ENCODE measurements around the gene SPARCL1. TPM values are rescaled to one million over a fixed set of nuclear protein-coding genes. Genes with fewer than 3 reads are reported as not detected.

SPARCL1 gene
- total and polyA plus RNA-seq, 10 of the 15 experiments (the other 5 are each of a cell fraction or from before 2014, with no cell fraction given) = 0.10 to 1.1 TPM; not detected in 8

DNA sequence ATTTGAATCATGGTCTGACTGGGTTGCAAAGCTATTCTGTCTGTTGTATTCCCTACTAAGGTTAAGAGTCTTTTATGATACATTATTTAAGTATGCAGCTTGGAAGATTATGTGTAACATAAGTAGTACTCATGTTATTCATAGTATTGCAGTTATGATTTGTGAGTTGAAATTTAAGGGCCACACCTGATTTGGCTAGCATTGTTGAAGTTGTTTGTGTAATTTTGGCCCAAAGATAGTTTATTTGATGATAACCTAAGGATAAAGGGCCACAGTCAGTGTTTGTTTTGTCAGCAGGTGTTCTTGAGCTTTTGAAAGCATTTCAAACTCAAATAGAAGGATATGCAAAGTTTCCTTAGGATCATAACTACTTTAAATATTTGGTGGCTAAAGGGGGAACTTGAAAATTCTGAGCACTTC is 67.9 kb downstream of the SPARCL1 start:
- Histone ChIP-seq H3K9ac (ENCODE audit: control insufficient read depth, insufficient read depth, low read length) (no peak overlapping the region), H3K27me3 (replicated peaks in 1 of 2; ENCODE audit: control insufficient read depth in 2 of 2, insufficient read depth in 2 of 2, low read length in 1 of 2) (no peaks in the 10 kb centered on the region), H3K4me2 (ENCODE audit: control insufficient read depth, insufficient read depth) (no peak overlapping the region), H3K9me3 (replicated peaks; ENCODE audit: control insufficient read depth, insufficient read depth, low read length) (no peaks in the 10 kb centered on the region), H3K4me3 (no peak overlapping the region), H3K27ac (ENCODE audit: control insufficient read depth, insufficient read depth) (no peak overlapping the region), H3K4me1 (ENCODE audit: control insufficient read depth, insufficient read depth, low read length) (no peaks in the 10 kb centered on the region), H3K79me2 (ENCODE audit: control insufficient read depth, insufficient read depth, low read length) (no peaks in the 10 kb centered on the region), H4K20me1 (ENCODE audit: control insufficient read depth, insufficient read depth) (no peaks in the 10 kb centered on the region), H3K36me3 (ENCODE audit: control insufficient read depth in 2 of 2, insufficient read depth in 2 of 2, low read length in 1 of 2) (peaks cover 0 to 4% of the 10 kb centered on the region in 2 experiments; a peak in 1 of 4 replicates), H2AFZ (ENCODE audit: control insufficient read depth, low read depth, low read length) (no peak overlapping the region)
- POLR2A ChIA-PET = no interaction called here
- in situ Hi-C loops (cut with MboI) (loop anchor here (5.0 kb wide), 1 partner anchor 84 kb away; no protein-coding TSS in a partner anchor), intact Hi-C loops (cut with micrococcal nuclease; ENCODE audit: unreplicated experiment) (no loop called here)
- TF ChIP-seq JUND (IDR thresholded peaks at IDR 0.05; ENCODE audit: low read depth, low read length) (no peak), STAT1 (conservative IDR thresholded peaks at IDR 0.05) (no peak), RCOR1 (conservative IDR thresholded peaks at IDR 0.05; ENCODE audit: low read depth, low read length) (no peak), EGR1 (IDR thresholded peaks at IDR 0.05; ENCODE audit: borderline replicate concordance in 1 of 2, low read depth in 2 of 2, low read length in 2 of 2) (no peak), USF1 (IDR thresholded peaks at IDR 0.05; ENCODE audit: borderline replicate concordance, extremely low read length, insufficient read depth, low read depth, low read length) (no peak), MXI1 (IDR thresholded peaks at IDR 0.05; ENCODE audit: low read depth, low read length) (no peak), CBX3 (IDR thresholded peaks at IDR 0.05; ENCODE audit: borderline replicate concordance, low read depth) (no peak), POU2F2 (IDR thresholded peaks at IDR 0.05; ENCODE audit: borderline replicate concordance, low read depth, low read length) (no peak), NBN (IDR thresholded peaks at IDR 0.05) (no peak), POLR2AphosphoS2 (IDR thresholded peaks at IDR 0.05; ENCODE audit: low read depth, low read length) (no peak), BRCA1 (IDR thresholded peaks at IDR 0.05; ENCODE audit: low read depth, low read length) (no peak), IKZF2 (IDR thresholded peaks at IDR 0.05) (no peak), SPI1 (IDR thresholded peaks at IDR 0.05; ENCODE audit: borderline replicate concordance, insufficient read depth, low read depth, low read length) (no peak)
- TF ChIP-seq, protein P1, sequence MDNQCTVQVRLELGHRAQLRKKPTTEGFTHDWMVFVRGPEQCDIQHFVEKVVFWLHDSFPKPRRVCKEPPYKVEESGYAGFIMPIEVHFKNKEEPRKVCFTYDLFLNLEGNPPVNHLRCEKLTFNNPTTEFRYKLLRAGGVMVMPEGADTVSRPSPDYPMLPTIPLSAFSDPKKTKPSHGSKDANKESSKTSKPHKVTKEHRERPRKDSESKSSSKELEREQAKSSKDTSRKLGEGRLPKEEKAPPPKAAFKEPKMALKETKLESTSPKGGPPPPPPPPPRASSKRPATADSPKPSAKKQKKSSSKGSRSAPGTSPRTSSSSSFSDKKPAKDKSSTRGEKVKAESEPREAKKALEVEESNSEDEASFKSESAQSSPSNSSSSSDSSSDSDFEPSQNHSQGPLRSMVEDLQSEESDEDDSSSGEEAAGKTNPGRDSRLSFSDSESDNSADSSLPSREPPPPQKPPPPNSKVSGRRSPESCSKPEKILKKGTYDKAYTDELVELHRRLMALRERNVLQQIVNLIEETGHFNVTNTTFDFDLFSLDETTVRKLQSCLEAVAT (IDR thresholded peaks at IDR 0.05) = no peak
- FAIRE-seq (no peak), DNase-seq (ENCODE audit: low read depth, low spot score) (no peak), ATAC-seq (no peak)
- BruUV-seq (replicated peaks) = no TSS peak
- CTCF ChIA-PET = interaction anchor here (3.3 kb wide), 1 partner anchor 85 kb away, joined by 16 read pairs; no protein-coding TSS in a partner anchor
- SMC1A ChIA-PET (ENCODE audit: uncharacterized antibody, unreplicated experiment) = interaction anchor here (0.7 to 1.0 kb wide), 2 partner anchors 40 to 85 kb away, joined by 3 to 7 read pairs; no protein-coding TSS in a partner anchor
- RAD21 ChIA-PET (ENCODE audit: unreplicated experiment) = interaction anchor here (1.5 kb wide), 1 partner anchor 85 kb away, joined by 5 read pairs; no protein-coding TSS in a partner anchor

Data from GM12878 (cell line).